ENCODE results near the gene TNKS1BP1. TPM values are rescaled to one million over a fixed set of nuclear protein-coding genes. Genes with fewer than 3 reads are reported as not detected.
"Not testable (repeated sequence)": the region's sequence is repeated elsewhere in the genome, so short reads cannot be mapped to it uniquely, and the experiment has no call there.

TNKS1BP1 gene
- total RNA-seq, 2 donors from 2014 or later: 135 to 191 TPM

DNA sequence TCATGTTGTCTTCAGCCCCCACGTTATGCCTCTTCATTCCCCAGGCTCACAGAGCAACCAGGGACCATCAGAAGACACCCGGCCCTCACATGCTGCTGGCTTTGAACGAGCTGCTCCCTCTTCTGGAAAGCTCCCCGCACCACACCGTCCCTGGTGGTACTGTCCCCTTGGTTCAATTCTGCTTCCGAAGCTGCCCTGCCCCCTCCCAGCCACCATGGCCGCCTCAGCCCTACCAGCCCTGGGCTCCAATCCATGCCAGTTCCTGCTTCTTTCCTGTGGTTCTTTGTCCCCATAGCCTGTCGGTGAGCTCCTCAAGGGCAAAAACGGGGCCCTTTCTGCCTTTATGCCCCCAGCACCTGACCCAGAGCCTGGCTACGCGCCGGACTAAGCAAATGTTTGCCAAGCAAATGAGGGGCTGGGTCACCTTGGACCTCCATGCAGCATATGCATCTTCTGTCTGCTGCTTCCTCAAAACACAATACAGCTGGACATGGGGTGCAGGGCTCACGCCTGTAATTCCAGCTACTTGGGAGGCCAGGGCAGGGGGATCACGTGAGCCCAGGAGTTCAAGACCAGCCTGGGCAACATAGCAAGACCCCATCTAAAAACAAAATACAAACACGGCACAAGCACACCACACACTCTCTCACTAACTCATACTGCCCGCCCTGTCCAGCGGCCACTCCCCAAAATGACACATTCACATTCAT lies 21.3 kb downstream of the TNKS1BP1 start:
- no peak for ATAC-seq
- no peak for DNase-seq
- intact Hi-C loops (cut with DNase I, micrococcal nuclease): no loop called here

DNA sequence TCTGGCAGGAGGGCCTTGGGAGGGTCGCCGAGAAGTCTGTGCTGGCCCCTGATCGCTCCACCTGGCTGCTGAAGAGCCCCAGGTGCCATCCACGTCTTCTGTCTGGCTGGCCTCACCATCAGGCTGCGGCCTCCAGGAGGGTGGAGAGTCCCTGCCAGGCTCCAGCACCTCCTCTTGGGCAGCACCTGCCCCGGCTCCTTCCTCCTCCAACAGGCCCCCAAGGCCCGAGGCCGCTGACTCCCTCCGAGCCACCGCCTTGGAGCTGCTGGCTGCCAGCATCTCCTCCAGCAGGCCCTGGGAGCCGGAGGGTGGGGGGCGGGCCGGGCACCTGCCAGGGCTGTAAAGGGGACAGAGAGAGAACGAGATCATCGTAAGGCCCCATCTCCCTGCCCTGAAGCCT lies 22.3 kb downstream of the TNKS1BP1 start:
- DNase-seq (no peak), ATAC-seq (no peak)
- intact Hi-C loops (cut with DNase I, micrococcal nuclease): no loop called here

- intact Hi-C loops (cut with DNase I, micrococcal nuclease): no loop called here
- ATAC-seq (no peak), DNase-seq (no peak)
These were observed 22.9 kb downstream of the TNKS1BP1 start for GRCh38 chr11:57301711-57302423.

GRCh38 chr11:57300785-57301184 lies 24.0 kb downstream of the TNKS1BP1 start:
- ATAC-seq: no peak
- intact Hi-C loops (cut with DNase I, micrococcal nuclease): no loop called here

DNA sequence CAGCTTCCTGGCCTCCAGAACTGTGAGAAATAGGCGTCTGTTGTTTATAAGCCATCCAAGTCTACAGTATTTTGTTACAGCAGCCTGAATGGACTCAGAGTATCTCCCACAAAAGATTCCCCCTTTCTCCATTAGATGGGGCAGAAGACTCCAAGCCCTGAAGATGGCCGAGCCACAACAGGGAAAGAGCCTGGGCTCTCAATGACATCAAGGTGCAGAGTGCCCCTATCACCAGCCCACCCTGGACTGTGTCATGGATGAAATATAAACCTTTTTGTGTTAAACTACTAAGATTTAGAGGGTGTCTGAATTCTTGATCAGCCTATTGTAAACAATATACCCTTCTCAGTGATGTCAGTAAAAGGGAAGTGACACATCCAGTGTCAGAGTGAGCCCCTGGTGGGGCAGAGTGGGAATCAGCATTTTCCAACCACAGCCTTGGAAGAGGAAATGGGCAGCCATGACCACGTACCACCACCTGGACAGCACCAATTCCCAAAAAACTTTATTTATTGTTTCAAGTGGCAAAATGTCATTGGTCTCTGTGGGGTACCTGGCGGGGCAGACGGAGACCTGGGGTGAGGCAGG lies 25.5 kb downstream of the TNKS1BP1 start:
- intact Hi-C loops (cut with DNase I, micrococcal nuclease): no loop called here
- ATAC-seq (no peak), DNase-seq (no peak)

More at GRCh38 chr11:57300785-57301184, 24.0 kb downstream of the TNKS1BP1 start:
- DNase-seq: no peak

DNA sequence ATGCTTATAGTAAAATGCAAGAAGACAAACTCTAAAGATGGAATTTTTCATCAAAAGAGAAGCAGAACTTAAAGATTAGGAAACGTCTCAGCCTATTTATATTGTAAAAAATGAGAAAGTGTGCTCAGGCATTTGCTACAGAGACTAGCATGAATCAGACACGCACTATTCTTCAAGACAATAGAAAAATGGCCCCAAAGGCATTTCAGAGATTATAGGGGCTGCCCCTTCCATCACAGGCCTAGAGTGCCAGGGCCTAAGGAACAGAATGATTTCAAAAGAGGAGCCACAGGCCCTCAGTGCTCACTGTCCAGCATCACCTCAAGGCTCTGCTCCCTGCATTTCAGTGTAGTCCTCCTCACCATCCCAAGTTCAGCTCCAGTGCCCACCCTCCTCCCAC lies 27.5 kb downstream of the TNKS1BP1 start:
- DNase-seq (no peak), ATAC-seq (no peak)
- intact Hi-C loops (cut with DNase I, micrococcal nuclease): no loop called here

GRCh38 chr11:57296205-57296604 lies 28.5 kb downstream of the TNKS1BP1 start:
- DNase-seq: not testable (repeated sequence)

GRCh38 chr11:57294225-57295131 lies 30.3 kb downstream of the TNKS1BP1 start:
- intact Hi-C loops (cut with DNase I, micrococcal nuclease): no loop called here
- peak in 1 of 2 donors; percentile 55 for DNase-seq
- peak; percentile 70 for ATAC-seq

More at GRCh38 chr11:57296205-57296604, 28.5 kb downstream of the TNKS1BP1 start:
- ATAC-seq; intact Hi-C loops (cut with DNase I, micrococcal nuclease): not testable (repeated sequence)

DNA sequence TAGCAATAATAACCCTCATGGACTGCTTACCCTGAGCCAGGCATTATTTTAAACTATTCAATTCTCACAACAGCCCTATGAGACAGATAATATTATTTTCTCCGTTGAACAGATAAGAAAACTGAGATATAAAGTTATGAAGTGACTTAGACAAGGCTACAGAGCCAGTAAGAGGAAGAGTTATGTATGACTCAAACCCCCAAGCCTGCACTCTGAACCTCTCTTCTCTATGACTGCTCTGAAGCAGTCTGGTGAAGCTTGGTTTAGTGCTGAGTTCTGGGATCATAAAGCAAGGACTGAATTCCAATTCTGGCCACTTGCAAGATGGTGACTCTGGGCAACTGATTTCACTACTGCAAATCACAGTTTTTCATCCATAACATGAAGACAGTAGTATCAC lies 34.5 kb downstream of the TNKS1BP1 start:
- intact Hi-C loops (cut with DNase I, micrococcal nuclease): no loop called here
- ATAC-seq: peak; percentile 43
- no peak for DNase-seq

DNA sequence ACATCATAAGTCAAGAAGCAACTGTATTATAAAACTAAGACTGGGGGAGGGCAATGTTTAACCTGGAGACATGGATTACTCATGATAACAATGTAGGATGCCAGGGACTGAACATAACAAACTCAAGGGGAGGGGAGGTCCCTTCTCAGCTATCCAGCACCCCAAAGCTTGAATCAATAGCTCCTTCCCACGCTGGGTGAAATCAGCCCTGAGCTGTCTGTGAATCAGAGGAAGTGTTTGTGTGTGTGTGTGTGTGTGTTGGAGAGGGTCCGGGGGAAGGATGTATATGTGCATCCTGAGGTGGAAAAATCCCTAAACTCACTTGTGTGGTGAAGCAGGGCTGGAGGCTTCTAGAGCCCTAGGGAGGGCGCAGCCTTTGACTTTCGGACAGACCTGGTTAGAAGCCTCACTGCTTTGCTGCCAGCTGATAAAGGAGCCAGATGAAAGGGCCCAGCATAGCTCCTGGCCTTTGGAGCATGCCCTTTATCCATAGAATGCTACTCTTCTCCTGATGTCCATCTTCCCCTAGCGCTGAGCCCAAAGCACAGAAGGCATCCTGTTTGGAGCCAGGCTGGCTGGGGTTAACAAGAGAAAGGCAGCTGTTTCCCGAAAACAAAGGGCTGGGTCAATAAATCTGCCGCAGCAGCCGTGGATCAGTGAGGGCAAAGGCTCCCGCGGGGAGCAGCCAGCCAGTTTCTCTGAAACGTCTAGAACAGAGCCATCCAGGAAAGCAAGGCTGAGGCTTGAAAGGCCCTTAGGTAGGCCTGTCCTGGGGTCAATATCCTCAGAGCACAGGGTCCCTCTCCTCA lies 35.8 kb downstream of the TNKS1BP1 start:
- intact Hi-C loops (cut with DNase I, micrococcal nuclease): no loop called here
- peak; percentile 78 for ATAC-seq
- peak in 1 of 2 donors; percentile 65 for DNase-seq

GRCh38 chr11:57287884-57288283 lies 36.9 kb downstream of the TNKS1BP1 start:
- DNase-seq (no peak), ATAC-seq (no peak)
- intact Hi-C loops (cut with DNase I, micrococcal nuclease): no loop called here

DNA sequence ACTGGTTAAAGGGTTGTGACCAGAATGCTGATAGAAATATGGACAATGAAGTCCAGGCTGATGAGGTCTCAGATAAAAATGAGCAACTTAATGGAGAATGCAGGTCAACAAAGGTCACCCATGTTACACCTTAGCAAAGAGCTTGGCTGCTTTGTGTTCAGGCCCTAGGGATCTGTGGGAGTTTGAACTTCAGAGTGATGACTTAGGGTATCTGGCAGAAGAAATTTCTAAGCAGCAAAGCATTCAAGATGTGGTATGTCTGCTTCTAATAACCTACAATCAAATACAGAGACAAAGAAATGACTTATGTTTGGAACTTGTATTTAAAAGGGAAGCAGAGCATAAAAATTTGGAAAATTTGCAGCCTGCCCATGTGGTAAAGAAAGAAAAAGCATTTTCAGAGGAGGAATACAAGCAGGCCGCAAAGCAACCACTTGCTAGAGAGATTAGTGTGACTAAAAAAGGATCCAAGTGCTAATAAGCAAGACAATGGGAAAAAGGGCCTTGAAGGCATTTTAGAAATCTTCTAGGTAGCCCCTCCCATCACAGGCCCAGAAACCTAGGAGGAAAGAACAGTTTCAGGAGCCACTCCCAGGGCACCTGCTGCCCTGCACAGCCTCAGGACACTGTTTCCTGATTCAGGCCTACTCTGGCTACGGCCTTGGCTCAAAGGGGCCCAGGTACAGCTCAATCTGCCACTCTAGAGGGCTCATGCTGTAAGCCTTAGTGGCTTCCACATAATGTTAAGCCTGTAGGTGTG lies 41.3 kb downstream of the TNKS1BP1 start:
- DNase-seq (peak in 1 of 2 donors; percentile 47), ATAC-seq (peak; percentile 76)
- intact Hi-C loops (cut with DNase I, micrococcal nuclease): no loop called here

- intact Hi-C loops (cut with DNase I, micrococcal nuclease); ATAC-seq: not testable (repeated sequence)
These were observed 43.2 kb downstream of the TNKS1BP1 start for GRCh38 chr11:57281546-57281945.

DNA sequence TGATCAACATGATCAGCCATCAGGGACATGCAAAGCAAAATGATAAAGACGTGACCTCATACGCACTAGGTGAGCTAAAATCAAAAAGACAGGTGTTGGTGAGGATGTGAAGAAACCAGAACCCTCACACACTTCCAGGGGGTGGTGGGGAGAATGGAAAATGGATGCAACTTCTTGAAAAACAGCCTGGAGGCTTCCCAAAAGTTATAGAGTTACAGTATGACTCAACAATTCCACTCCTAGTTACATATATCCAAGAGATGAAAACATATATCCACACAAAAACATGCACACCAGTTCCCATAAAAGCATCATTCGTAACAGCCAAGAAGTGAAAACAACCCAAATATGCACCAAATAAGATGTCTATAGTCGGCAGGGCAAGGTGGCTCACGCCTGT lies 45.6 kb downstream of the TNKS1BP1 start:
- intact Hi-C loops (cut with DNase I, micrococcal nuclease): no loop called here
- DNase-seq: no peak
- ATAC-seq: no peak

More at GRCh38 chr11:57281546-57281945, 43.2 kb downstream of the TNKS1BP1 start:
- DNase-seq: not testable (repeated sequence)

DNA sequence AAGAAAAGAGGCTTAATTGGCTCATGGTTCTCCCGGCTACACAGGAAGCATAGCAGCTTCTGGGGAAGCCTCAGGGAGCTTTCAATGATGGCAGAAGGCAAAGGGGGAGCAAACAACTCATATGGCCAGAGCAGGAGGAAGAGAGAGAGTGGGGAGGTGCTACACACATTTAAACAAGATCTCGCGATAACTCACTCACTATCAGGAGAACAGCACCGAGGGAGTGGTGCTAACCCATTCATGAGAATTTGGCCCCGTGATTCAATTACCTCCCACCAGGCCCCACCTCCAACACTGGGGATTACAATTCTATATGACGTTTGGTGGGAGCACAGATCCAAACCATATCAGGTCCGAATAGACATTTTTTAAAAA lies 46.0 kb downstream of the TNKS1BP1 start:
- intact Hi-C loops (cut with DNase I, micrococcal nuclease): no loop called here
- DNase-seq (no peak), ATAC-seq (no peak)

DNA sequence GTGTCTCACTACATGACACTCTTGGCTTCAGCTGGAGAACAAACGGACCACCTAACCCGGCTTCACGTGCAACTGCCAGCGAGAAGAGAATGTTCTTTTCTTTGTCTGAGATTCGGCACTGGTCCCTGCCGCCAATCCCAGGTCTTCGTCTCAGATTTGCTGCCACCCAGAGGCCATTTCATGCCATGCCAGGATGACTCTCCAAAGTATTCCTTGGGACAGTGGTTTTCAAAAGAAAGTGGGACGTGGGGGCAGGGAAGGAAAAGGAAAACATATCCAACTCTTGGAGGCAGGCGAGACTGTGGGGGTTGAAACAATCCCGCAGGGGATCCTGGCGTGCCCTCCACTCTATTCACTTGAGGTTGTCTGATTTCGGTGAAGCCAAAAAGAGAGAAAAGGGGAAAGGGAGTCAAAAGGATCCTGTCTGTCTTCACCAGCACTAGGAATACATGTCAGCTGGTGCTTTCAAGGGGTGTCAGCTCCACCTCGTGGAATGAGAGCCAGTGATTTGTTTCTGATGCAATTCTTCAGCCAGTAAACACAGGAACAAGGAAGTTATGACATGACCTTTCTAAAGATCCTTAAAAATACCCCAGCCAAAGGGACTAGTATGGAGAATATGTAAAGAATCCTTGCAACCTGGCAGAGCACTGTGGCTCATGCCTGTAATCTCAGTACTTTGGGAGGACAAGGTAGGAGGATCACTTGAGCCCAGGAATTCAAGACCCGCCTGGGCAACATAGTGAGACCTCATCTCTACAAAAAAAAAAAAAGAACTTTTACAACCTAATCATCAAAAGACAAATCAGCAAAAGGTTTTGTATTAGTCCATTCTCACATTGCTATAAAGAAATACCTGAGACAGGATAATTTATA lies 46.7 kb downstream of the TNKS1BP1 start:
- ATAC-seq: peak; percentile 81
- intact Hi-C loops (cut with DNase I, micrococcal nuclease): no loop called here

More for the DNA sequence above, 46.7 kb downstream of the TNKS1BP1 start:
- peak; percentile 68 to 76 for DNase-seq
